H9 (cell line): ENCODE data around the gene ATP2A2. TPM values are rescaled to one million over a fixed set of nuclear protein-coding genes. Genes with fewer than 3 reads are reported as not detected.

Source experiments
- DNase-seq: peaks from one replicate; pipeline ENCODE4 v3.0.0-alpha.2; 2017
- H2AFZ ChIP-seq: one replicate; pipeline ENCODE4 v1.6.1; 2013; ENCODE audit warnings: mild to moderate bottlenecking, low read length, control low read depth, moderate library complexity
- H2AK5ac ChIP-seq: 2 replicates; pipeline ENCODE4 v1.6.1; 2013; ENCODE audit warnings: low read length, control low read depth, mixed read lengths; ENCODE audit not compliant: insufficient read length
- H2BK120ac ChIP-seq: one replicate; pipeline ENCODE4 v1.6.1; 2013; ENCODE audit warnings: low read depth, mild to moderate bottlenecking, low read length, control low read depth, inconsistent platforms; ENCODE audit not compliant: poor library complexity, severe bottlenecking
- H2BK12ac ChIP-seq: 2 replicates; pipeline ENCODE4 v1.6.1; 2013; ENCODE audit warnings: low read length, control low read depth, mixed read lengths, low read depth; ENCODE audit not compliant: insufficient read length
- H2BK15ac ChIP-seq: 2 replicates; pipeline ENCODE4 v1.6.1; 2013; ENCODE audit warnings: low read depth, low read length, control low read depth
- H2BK20ac ChIP-seq: one replicate; pipeline ENCODE4 v1.6.1; 2013; ENCODE audit warnings: low read depth, mild to moderate bottlenecking, low read length, control low read depth, inconsistent platforms; ENCODE audit not compliant: poor library complexity, severe bottlenecking
- H2BK5ac ChIP-seq: 2 replicates; pipeline ENCODE4 v1.6.1; 2013; ENCODE audit warnings: low read length, control low read depth, mixed read lengths; ENCODE audit not compliant: insufficient read length
- H3K14ac ChIP-seq: 2 replicates; pipeline ENCODE4 v1.6.1; 2013; ENCODE audit warnings: low read length, control low read depth; ENCODE audit not compliant: insufficient read depth
- H3K18ac ChIP-seq: 2 replicates; pipeline ENCODE4 v1.6.1; 2013; ENCODE audit warnings: low read depth, mild to moderate bottlenecking, mixed read lengths, low read length, control low read depth; ENCODE audit not compliant: insufficient read length
- H3K23ac ChIP-seq: 2 replicates; pipeline ENCODE4 v1.6.1; 2013; ENCODE audit warnings: low read length, control low read depth, mixed read lengths, low read depth; ENCODE audit not compliant: insufficient read length
- H3K23me2 ChIP-seq: 2 replicates; pipeline ENCODE4 v1.6.1; 2013; ENCODE audit warnings: low read depth, mild to moderate bottlenecking, mixed read lengths, low read length, control low read depth; ENCODE audit not compliant: insufficient read length, poor library complexity, severe bottlenecking
- H3K27ac ChIP-seq: 2 replicates; pipeline ENCODE4 v1.5.1; 2013; ENCODE audit warnings: low read length, control low read depth, mixed read lengths, low read depth; ENCODE audit not compliant: insufficient read length
- H3K27me3 ChIP-seq: 2 replicates; pipeline ENCODE4 v1.6.1; 2013; ENCODE audit warnings: low read length, control low read depth, inconsistent platforms; ENCODE audit not compliant: insufficient read depth
- H3K4ac ChIP-seq: 2 replicates; pipeline ENCODE4 v1.6.1; 2013; ENCODE audit warnings: low read depth, mild to moderate bottlenecking, control low read depth, inconsistent platforms, low read length, moderate library complexity
- H3K4me1 ChIP-seq: 2 replicates; pipeline ENCODE4 v1.6.1; 2013; ENCODE audit warnings: low read length, control low read depth, inconsistent platforms; ENCODE audit not compliant: insufficient read depth
- H3K4me2 ChIP-seq: 2 replicates; pipeline ENCODE4 v1.6.1; 2013; ENCODE audit warnings: low read length, control low read depth, mixed read lengths; ENCODE audit not compliant: insufficient read length, insufficient read depth
- H3K56ac ChIP-seq: 2 replicates; pipeline ENCODE4 v1.6.1; 2013; ENCODE audit warnings: low read depth, mild to moderate bottlenecking, mixed read lengths, low read length, control low read depth; ENCODE audit not compliant: insufficient read length
- H3K79me1 ChIP-seq: 2 replicates; pipeline ENCODE4 v1.6.1; 2013; ENCODE audit warnings: low read depth, mild to moderate bottlenecking, moderate library complexity, low read length, control low read depth, inconsistent platforms; ENCODE audit not compliant: insufficient read depth, poor library complexity, severe bottlenecking
- H3K79me2 ChIP-seq: 2 replicates; pipeline ENCODE4 v1.6.1; 2013; ENCODE audit warnings: low read length, control low read depth, inconsistent platforms; ENCODE audit not compliant: insufficient read depth
- H3K9ac ChIP-seq: 2 replicates; pipeline ENCODE4 v1.6.1; 2013; ENCODE audit warnings: low read length, control low read depth, mixed read lengths; ENCODE audit not compliant: insufficient read length; ENCODE audit errors: extremely low read depth
- H3K9me3 ChIP-seq: one replicate; pipeline ENCODE4 v1.6.1; 2013; ENCODE audit warnings: low read depth, low read length, inconsistent platforms; ENCODE audit not compliant: control insufficient read depth
- H3T11ph ChIP-seq: one replicate; pipeline ENCODE4 v1.6.1; 2013; ENCODE audit warnings: mild to moderate bottlenecking, low read length, control low read depth, inconsistent platforms
- H4K20me1 ChIP-seq: one replicate; pipeline ENCODE4 v1.6.1; 2013; ENCODE audit not compliant: control insufficient read depth, insufficient read length, insufficient read depth
- H4K5ac ChIP-seq: 2 replicates; pipeline ENCODE4 v1.6.1; 2013; ENCODE audit warnings: low read depth, mild to moderate bottlenecking, mixed read lengths, low read length, control low read depth; ENCODE audit not compliant: insufficient read length
- H4K8ac ChIP-seq: replicated peaks from 2 replicates; pipeline ENCODE4 v1.6.1; 2013; ENCODE audit warnings: low read length, control low read depth, mixed read lengths, low read depth; ENCODE audit not compliant: insufficient read length
- H4K91ac ChIP-seq: 2 replicates; pipeline ENCODE4 v1.6.1; 2013; ENCODE audit warnings: low read depth, mild to moderate bottlenecking, moderate library complexity, mixed read lengths, low read length, control low read depth; ENCODE audit not compliant: insufficient read length
- H3K27ac Mint-ChIP-seq, 3 experiments: 2 replicates in 2 of 3; 3 replicates in 1 of 3; pipeline ENCODE4 v1.8.0; 2020 to 2021; ENCODE audit warnings: mixed read lengths in 3 of 3, mild to moderate bottlenecking in 1 of 3, moderate library complexity in 1 of 3
- H3K27me3 Mint-ChIP-seq: 2 replicates; pipeline ENCODE4 v1.8.0; 2021; ENCODE audit warnings: low read depth, mild to moderate bottlenecking, moderate library complexity, mixed read lengths
- H3K36me3 Mint-ChIP-seq, 3 experiments: 2 replicates in 2 of 3; 3 replicates in 1 of 3; pipeline ENCODE4 v1.8.0; 2020 to 2021; ENCODE audit warnings: low read depth in 3 of 3, mixed read lengths in 3 of 3; ENCODE audit not compliant: insufficient read depth in 1 of 3
- H3K4me1 Mint-ChIP-seq, 2 experiments: 2 replicates each; pipeline ENCODE4 v1.8.0; 2020; ENCODE audit warnings: mixed read lengths in 2 of 2
- H3K4me3 Mint-ChIP-seq, 2 experiments: 2 replicates in 1 of 2; 3 replicates in 1 of 2; pipeline ENCODE4 v1.8.0; 2020 to 2021; ENCODE audit warnings: mild to moderate bottlenecking in 2 of 2, mixed read lengths in 2 of 2, moderate library complexity in 1 of 2
- H3K9me3 Mint-ChIP-seq, 2 experiments: 2 replicates in 1 of 2; 3 replicates in 1 of 2; pipeline ENCODE4 v1.8.0; 2020; ENCODE audit warnings: mild to moderate bottlenecking in 2 of 2, mixed read lengths in 2 of 2, moderate library complexity in 1 of 2
- WGBS: extraction: QIAGEN DNeasy Blood & Tissue Kit; methylation state at CpG from one replicate; pipeline ENCODE4 v1.1.7; 2013; ENCODE audit warnings: missing lambda C conversion rate, low lambda C conversion rate, mixed read lengths; ENCODE audit not compliant: insufficient read length; ENCODE audit errors: extremely low coverage; 5-methylcytosine and 5-hydroxymethylcytosine counted together
- total RNA-seq: library from RNA; stranded (reverse); gene quantifications from 2 replicates; pipeline ENCODE4 v1.2.1, GENCODE V29; 2021
- TF ChIP-seq, protein P1 (sequence below): fragments of 200-600 bp; sonication (generic); conservative IDR thresholded peaks from 3 replicates; pipeline ENCODE4 v1.8.0; 2021; ENCODE audit warnings: antibody characterized with exemption, mild to moderate bottlenecking

Gene ATP2A2
- total RNA-seq, 1 experiment from 2014 or later, result 257 TPM

- Mint-ChIP-seq H3K4me1 (no peaks in the 10 kb centered on the region), H3K4me3 (no peak overlapping the region), H3K27me3 (no peaks in the 10 kb centered on the region), H3K36me3 (peaks cover 10 to 35% (median 30%) of the 10 kb centered on the region in 3 experiments), H3K27ac (no peak overlapping the region), H3K9me3 (no peaks in the 10 kb centered on the region)
- Histone ChIP-seq H3K27me3 (no peaks in the 10 kb centered on the region), H4K91ac (no peak overlapping the region), H4K5ac (no peak overlapping the region), H2AK5ac (no peak overlapping the region), H3K9me3 (no peaks in the 10 kb centered on the region), H4K8ac (no peak overlapping the region), H3K79me1 (no peaks in the 10 kb centered on the region), H3K9ac (no peak overlapping the region), H3K56ac (no peak overlapping the region), H4K20me1 (no peaks in the 10 kb centered on the region), H3T11ph (no peak overlapping the region), H2BK120ac (no peak overlapping the region), H3K18ac (no peak overlapping the region), H3K14ac (no peak overlapping the region), H2AFZ (no peak overlapping the region), H3K23ac (no peak overlapping the region), H3K79me2 (no peaks in the 10 kb centered on the region), H2BK12ac (no peak overlapping the region), H3K4me2 (no peak overlapping the region), H2BK5ac (no peak overlapping the region), H2BK15ac (no peak overlapping the region), H3K27ac (no peak overlapping the region), H3K4ac (no peak overlapping the region), H2BK20ac (no peak overlapping the region), H3K23me2 (no peaks in the 10 kb centered on the region), H3K4me1 (no peaks in the 10 kb centered on the region)
- WGBS, result no CpG with 5 or more reads among the region's 3 CpGs
- TF ChIP-seq, protein P1, sequence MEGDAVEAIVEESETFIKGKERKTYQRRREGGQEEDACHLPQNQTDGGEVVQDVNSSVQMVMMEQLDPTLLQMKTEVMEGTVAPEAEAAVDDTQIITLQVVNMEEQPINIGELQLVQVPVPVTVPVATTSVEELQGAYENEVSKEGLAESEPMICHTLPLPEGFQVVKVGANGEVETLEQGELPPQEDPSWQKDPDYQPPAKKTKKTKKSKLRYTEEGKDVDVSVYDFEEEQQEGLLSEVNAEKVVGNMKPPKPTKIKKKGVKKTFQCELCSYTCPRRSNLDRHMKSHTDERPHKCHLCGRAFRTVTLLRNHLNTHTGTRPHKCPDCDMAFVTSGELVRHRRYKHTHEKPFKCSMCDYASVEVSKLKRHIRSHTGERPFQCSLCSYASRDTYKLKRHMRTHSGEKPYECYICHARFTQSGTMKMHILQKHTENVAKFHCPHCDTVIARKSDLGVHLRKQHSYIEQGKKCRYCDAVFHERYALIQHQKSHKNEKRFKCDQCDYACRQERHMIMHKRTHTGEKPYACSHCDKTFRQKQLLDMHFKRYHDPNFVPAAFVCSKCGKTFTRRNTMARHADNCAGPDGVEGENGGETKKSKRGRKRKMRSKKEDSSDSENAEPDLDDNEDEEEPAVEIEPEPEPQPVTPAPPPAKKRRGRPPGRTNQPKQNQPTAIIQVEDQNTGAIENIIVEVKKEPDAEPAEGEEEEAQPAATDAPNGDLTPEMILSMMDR, result no peak
- no peak for DNase-seq
Observed at GRCh38 chr12:110352401-110352800, 71.4 kb downstream of the ATP2A2 start.
